ENCODE results near the gene SERHL2. TPM values are rescaled to one million over a fixed set of nuclear protein-coding genes. Genes with fewer than 3 reads are reported as not detected.
"Not testable (repeated sequence)": the region's sequence is repeated elsewhere in the genome, so short reads cannot be mapped to it uniquely, and the experiment has no call there.

SERHL2 gene
- total RNA-seq, 4 donors from 2014 or later: 0.94 to 7.7 (median 4.6) TPM

DNA sequence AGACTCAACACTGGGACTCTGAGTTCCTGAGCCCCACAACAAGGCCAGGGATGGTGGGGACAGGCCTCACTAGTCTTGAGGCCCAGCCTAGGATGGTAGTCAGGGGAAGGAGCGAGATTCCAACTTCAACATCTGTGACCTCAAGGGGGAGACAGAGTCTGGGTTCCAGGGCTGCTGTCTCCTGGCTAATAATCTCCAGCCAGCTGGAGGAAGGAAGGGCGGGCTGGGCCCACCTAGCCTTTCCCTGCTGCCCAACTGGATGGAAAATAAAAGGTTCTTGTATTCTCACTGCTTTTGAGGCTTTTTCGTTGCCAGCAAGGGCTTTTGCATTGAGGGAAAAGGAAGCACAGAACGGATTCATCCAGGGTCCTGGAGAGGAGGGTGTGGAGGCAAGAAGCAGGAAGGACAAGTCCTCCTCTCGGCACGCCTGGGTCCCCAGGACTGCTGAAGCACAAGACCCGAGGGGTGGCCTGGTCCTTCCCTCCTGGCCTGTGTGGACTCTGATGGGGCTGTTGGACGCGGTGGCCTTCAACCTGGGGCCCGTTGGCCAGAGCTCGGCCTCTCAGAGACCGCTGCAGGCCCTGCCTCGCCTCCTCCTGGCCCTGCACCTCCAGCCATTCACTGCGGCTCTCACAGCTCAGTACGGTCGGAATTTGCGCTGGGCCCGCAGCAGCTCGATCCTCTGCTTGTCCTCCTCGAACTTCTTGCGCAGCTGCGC lies 41.3 kb upstream of the SERHL2 start:
- not testable (repeated sequence) for H3K4me3 ChIP-seq, H3K9me3 ChIP-seq, H3K27me3 ChIP-seq
- Histone ChIP-seq H3K27ac (peak overlapping the region in 3 of 4 donors; percentile 45 to 49 (median 47)), H3K4me1 (peaks cover 0 to 13% (median 3%) of the 10 kb centered on the region in 3 donors), H3K36me3 (peaks cover 0 to 61% of the 10 kb centered on the region in 2 donors)
- ATAC-seq: peak; percentile 66
- TF ChIP-seq, protein P1, sequence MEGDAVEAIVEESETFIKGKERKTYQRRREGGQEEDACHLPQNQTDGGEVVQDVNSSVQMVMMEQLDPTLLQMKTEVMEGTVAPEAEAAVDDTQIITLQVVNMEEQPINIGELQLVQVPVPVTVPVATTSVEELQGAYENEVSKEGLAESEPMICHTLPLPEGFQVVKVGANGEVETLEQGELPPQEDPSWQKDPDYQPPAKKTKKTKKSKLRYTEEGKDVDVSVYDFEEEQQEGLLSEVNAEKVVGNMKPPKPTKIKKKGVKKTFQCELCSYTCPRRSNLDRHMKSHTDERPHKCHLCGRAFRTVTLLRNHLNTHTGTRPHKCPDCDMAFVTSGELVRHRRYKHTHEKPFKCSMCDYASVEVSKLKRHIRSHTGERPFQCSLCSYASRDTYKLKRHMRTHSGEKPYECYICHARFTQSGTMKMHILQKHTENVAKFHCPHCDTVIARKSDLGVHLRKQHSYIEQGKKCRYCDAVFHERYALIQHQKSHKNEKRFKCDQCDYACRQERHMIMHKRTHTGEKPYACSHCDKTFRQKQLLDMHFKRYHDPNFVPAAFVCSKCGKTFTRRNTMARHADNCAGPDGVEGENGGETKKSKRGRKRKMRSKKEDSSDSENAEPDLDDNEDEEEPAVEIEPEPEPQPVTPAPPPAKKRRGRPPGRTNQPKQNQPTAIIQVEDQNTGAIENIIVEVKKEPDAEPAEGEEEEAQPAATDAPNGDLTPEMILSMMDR (IDR thresholded peaks at IDR 0.05): peak in 3 of 4 experiments; percentile 19 to 40 (median 35)
- WGBS, 2 donors (ENCODE audit: low coverage in 1 of 2): 44% methylated on average over 10 of the region's 22 CpGs; no CpG with 5 or more reads in 1 of the 2 donors

DNA sequence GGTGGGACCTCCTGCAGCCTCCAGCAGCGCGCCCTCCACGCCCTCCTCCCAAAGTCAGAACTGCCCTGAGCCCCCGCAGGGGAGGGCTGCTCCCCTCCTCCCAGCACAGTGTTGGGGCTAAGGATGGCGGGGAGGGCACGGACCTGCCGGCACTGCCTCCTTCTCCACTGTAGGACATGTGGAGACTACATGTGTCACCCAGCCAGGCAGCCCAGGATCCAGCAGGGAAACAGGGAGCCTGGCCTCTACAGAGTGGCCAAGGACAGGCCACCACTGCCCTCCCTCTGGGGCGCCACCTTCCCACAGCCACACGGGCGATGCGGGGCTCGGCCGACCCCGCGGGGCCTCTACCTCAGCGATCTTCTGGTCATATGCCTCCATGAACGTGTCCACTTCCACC lies 39.4 kb upstream of the SERHL2 start:
- H3K27ac ChIP-seq, H3K4me3 ChIP-seq, H3K9me3 ChIP-seq, H3K27me3 ChIP-seq, ATAC-seq: not testable (repeated sequence)
- H3K4me1 ChIP-seq: peaks cover 0 to 28% (median 3%) of the 10 kb centered on the region in 3 donors
- 75% methylated on average over 4 of the region's 17 CpGs; no CpG with 5 or more reads in 1 of the 2 donors for WGBS, 2 donors (ENCODE audit: low coverage in 1 of 2)
- peaks cover 0 to 66% of the 10 kb centered on the region in 2 donors for H3K36me3 ChIP-seq

DNA sequence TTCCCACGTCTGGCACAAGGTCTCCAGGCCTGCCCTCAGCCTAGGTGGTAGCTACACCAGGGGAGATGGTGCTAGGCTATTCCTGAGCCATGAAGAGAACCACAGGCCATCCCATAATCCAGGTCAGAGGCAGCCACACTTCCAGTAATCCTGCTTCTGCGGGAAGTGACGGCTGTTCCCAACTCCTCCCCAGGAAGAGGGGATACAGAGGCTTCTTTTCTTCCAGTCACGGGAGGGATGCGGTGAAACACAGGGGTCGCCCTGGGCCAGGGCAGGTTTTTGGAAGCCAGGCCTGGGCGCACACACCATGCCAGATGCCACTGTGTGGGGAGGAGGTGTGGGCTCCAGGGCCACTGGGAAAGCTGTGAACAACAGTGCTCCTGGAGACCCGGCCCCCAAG lies 38.5 kb upstream of the SERHL2 start:
- peaks cover 0 to 66% of the 10 kb centered on the region in 2 donors for H3K36me3 ChIP-seq
- ATAC-seq, H3K4me3 ChIP-seq, H3K27me3 ChIP-seq, H3K9me3 ChIP-seq, H3K27ac ChIP-seq: not testable (repeated sequence)
- WGBS, 2 donors (ENCODE audit: low coverage in 1 of 2): no CpG with 5 or more reads among the region's 8 CpGs
- H3K4me1 ChIP-seq: peaks cover 0 to 34% (median 7%) of the 10 kb centered on the region in 3 donors

DNA sequence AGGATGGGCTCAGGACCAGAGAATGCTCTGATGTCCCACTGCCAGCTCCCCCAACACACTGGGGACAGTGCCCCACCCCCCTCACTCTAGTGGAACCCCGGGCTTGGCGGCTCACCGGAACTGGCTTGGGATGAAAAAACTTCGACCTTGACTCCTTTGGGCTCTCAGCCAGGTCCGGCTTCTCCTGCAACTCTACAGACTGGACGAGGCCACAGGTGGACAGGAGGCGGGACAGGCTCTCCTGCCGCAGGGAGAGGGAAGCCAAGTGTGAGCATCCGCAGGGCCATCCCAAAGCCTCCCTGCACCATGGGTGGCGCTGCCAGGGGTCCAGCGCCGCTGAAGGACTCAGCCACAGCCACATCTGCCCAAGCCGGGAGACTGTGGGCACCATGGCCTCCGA lies 37.9 kb upstream of the SERHL2 start:
- Histone ChIP-seq H3K4me3 (no peak overlapping the region), H3K9me3 (no peaks in the 10 kb centered on the region), H3K27me3 (no peaks in the 10 kb centered on the region), H3K36me3 (peaks cover 0 to 62% of the 10 kb centered on the region in 2 donors), H3K27ac (no peak overlapping the region), H3K4me1 (peaks cover 0 to 34% (median 7%) of the 10 kb centered on the region in 3 donors)
- no peak for ATAC-seq
- TF ChIP-seq, protein P1 (IDR thresholded peaks at IDR 0.05): no peak
- no peak for TF ChIP-seq EP300 (IDR thresholded peaks at IDR 0.05)
- TF ChIP-seq POLR2A (IDR thresholded peaks at IDR 0.05): no peak
- no peak for TF ChIP-seq POLR2AphosphoS5 (IDR thresholded peaks at IDR 0.05)
- WGBS, 2 donors (ENCODE audit: low coverage in 1 of 2): no CpG with 5 or more reads among the region's 14 CpGs

DNA sequence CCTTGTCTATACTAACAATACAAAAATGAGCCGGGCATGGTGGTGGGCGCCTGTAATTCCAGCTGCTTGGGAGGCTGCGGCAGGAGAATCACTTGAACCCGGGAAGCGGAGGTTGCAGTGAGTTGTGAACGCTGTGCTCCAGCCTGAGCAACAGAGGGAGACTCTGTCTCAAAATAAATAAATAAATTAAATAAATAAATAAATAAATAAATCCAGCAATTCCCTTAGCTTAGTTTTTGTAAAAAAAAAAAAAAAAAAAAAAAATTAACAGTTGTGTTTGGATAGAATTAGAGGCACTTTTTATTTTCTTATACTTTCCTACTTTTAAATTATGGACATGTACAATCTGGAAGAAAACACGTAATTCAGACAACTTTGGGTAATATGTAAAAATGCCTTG lies 36.7 kb upstream of the SERHL2 start:
- H3K27me3 ChIP-seq, ATAC-seq, H3K4me3 ChIP-seq, H3K9me3 ChIP-seq, H3K27ac ChIP-seq: not testable (repeated sequence)
- H3K36me3 ChIP-seq: peaks cover 0 to 50% of the 10 kb centered on the region in 2 donors
- H3K4me1 ChIP-seq: peaks cover 0 to 34% (median 7%) of the 10 kb centered on the region in 3 donors
- 93 to 96% methylated on average over 1 to 5 of the region's 7 CpGs for WGBS, 2 donors (ENCODE audit: low coverage in 1 of 2)

DNA sequence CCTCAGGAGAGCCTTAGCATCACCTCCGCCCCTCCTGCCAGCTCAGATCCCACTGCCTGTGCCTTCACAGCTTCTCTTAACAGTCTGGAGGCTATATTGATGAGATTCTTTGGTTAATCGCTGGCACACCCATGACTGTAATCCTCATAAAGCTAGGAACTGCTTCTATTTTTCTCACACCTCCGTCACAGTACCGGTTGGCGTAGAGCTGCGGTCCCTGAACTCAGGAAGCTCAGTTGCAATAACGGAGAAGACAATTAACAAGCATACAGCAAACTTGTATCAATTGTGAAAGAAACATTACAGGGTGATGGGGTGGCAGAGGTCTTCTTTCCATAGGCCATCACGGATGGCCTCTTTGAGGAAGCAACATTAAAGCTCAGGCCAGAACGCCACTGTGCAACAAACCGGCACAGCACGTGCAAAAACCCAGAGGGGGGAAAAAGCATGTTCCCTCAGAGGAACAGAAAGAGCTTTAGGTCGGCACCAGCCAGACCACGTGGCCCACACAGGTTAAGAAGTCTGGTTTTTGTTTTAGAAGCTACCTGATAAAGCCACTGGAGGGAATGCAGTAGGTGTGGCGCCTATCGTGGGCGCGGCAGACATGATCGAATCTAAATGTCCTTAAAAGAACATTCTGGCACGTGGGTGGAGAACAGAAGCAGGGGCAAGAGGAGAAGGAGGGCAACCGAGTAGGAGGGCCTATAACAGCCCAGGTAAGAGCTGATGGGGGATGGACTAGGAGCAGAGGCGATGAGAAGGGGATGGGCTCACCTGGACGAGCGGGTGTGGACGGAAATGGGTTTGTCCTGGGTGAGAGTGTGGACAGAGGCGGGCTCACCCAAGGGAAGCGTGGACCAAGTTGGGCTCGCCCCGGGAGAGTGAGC lies 34.9 kb upstream of the SERHL2 start:
- peaks cover 0 to 38% of the 10 kb centered on the region in 2 donors for H3K36me3 ChIP-seq
- 0 to 22% methylated on average over 6 to 16 of the region's 28 CpGs for WGBS, 2 donors (ENCODE audit: low coverage in 1 of 2)
- peak overlapping the region; percentile 49 to 81 (median 78) for H3K27ac ChIP-seq
- peaks cover 0 to 28% (median 4%) of the 10 kb centered on the region in 3 donors for H3K4me1 ChIP-seq
- H3K27me3 ChIP-seq, H3K9me3 ChIP-seq, ATAC-seq: not testable (repeated sequence)
- H3K4me3 ChIP-seq: peak overlapping the region; percentile 83 to 87

Data from gastroesophageal sphincter (tissue), 4 donors.